Suprapubic skin (tissue), 4 donors: Measurements from ENCODE around the gene RACK1. TPM values are rescaled to one million over a fixed set of nuclear protein-coding genes. Genes with fewer than 3 reads are reported as not detected.

Experiments
- DNase-seq, 2 donors: peaks; one replicate each; pipeline ENCODE4 v3.0.0-alpha.2; 2019; ENCODE audit warnings: low spot score in 2 of 2
- H3K27ac ChIP-seq: fragments of 200-600 bp; sonication (generic); one replicate; pipeline ENCODE4 v1.5.1; 2019
- H3K27me3 ChIP-seq: fragments of 200-600 bp; sonication (generic); one replicate; pipeline ENCODE4 v1.5.1; 2019
- H3K36me3 ChIP-seq: fragments of 200-600 bp; sonication (generic); one replicate; pipeline ENCODE4 v1.5.1; 2019
- H3K4me1 ChIP-seq: fragments of 200-600 bp; sonication (generic); one replicate; pipeline ENCODE4 v1.5.1; 2019
- H3K4me3 ChIP-seq: fragments of 200-600 bp; sonication (generic); one replicate; pipeline ENCODE4 v1.5.1; 2019; ENCODE audit warnings: mild to moderate bottlenecking
- H3K9me3 ChIP-seq: fragments of 200-600 bp; sonication (generic); one replicate; pipeline ENCODE4 v1.5.1; 2019
- EP300 ChIP-seq: sonication (generic); formaldehyde crosslinking; IDR thresholded peaks from one replicate; pipeline ENCODE4 v1.6.1; 2017; ENCODE audit warnings: antibody characterized with exemption
- POLR2A ChIP-seq, 2 donors: fragments of 450-650 bp; IDR thresholded peaks; one replicate each; pipeline ENCODE4 v1.6.1; 2017; ENCODE audit warnings: antibody characterized with exemption in 2 of 2, mild to moderate bottlenecking in 2 of 2, moderate library complexity in 2 of 2
- POLR2AphosphoS5 ChIP-seq, 3 donors: sonication (generic); formaldehyde crosslinking; IDR thresholded peaks; one replicate each; pipeline ENCODE4 v1.6.1; 2017; ENCODE audit warnings: antibody characterized with exemption in 3 of 3
- WGBS: methylation state at CpG from one replicate; pipeline ENCODE4 v1.1.5; 2018; 5-methylcytosine and 5-hydroxymethylcytosine counted together
- total RNA-seq, 4 donors: library from RNA; depleted of rRNA; stranded (reverse); fragments of >200 nt; gene quantifications; one replicate each; pipeline ENCODE4 v1.1.0, GENCODE V29; 2016
- TF ChIP-seq, protein P1 (sequence below), 2 donors: fragments of 200-600 bp in 1 of 2; fragments of 450-650 bp in 1 of 2; sonication (generic) in 1 of 2; IDR thresholded peaks; one replicate each; pipeline ENCODE4 v1.5.1; 2016 to 2019; ENCODE audit warnings: antibody characterized with exemption in 2 of 2, mild to moderate bottlenecking in 1 of 2, moderate library complexity in 1 of 2

Gene RACK1
- total RNA-seq, 4 donors from 2014 or later: 2,440 to 4,496 (median 3,996) TPM

DNA sequence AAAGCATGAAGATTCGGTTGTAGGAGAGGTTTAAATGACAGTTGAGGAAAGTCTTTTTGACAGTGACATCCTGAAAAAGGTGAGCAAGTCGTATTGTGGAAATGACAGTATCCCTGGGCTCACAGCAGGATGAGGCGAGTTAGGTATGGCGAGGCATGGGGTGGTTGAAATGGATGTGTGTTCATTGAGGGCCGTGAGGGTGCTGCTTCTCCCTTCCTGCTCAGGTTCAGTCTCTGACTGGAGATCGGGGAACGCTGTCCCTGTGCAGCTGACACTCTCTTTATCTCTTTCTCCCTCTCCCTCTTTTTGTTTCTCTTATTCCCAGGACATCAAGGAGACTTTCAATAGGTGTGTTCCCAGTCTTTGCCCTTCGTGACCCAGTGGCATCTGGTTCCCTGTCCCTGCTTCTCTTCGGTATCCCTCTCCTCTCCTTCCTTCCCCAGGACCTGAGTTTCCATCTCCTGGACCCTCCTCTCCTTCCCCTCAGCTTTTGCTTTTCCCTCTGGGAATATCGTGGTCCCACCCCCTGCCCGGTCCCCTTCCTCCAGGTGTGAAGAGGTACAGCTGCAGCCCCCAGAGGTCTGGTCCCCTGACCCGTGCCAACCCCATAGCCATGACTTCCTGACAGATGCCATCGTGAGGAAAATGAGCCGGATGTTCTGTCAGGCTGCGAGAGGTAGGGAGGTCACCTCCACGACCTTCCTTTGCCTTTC, 10.5 kb downstream of the RACK1 start:
- Histone ChIP-seq H3K9me3 (no peaks in the 10 kb centered on the region), H3K4me1 (no peaks in the 10 kb centered on the region), H3K4me3 (no peak overlapping the region), H3K27ac (no peak overlapping the region), H3K27me3 (no peaks in the 10 kb centered on the region), H3K36me3 (peaks cover 82% of the 10 kb centered on the region)
- DNase-seq: no peak
- WGBS: 83% methylated on average over 15 of the region's 16 CpGs
- TF ChIP-seq POLR2AphosphoS5 (IDR thresholded peaks at IDR 0.05) (no peak), POLR2A (IDR thresholded peaks at IDR 0.05) (no peak), EP300 (no peak)
- TF ChIP-seq, protein P1, sequence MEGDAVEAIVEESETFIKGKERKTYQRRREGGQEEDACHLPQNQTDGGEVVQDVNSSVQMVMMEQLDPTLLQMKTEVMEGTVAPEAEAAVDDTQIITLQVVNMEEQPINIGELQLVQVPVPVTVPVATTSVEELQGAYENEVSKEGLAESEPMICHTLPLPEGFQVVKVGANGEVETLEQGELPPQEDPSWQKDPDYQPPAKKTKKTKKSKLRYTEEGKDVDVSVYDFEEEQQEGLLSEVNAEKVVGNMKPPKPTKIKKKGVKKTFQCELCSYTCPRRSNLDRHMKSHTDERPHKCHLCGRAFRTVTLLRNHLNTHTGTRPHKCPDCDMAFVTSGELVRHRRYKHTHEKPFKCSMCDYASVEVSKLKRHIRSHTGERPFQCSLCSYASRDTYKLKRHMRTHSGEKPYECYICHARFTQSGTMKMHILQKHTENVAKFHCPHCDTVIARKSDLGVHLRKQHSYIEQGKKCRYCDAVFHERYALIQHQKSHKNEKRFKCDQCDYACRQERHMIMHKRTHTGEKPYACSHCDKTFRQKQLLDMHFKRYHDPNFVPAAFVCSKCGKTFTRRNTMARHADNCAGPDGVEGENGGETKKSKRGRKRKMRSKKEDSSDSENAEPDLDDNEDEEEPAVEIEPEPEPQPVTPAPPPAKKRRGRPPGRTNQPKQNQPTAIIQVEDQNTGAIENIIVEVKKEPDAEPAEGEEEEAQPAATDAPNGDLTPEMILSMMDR (IDR thresholded peaks at IDR 0.05): no peak

DNA sequence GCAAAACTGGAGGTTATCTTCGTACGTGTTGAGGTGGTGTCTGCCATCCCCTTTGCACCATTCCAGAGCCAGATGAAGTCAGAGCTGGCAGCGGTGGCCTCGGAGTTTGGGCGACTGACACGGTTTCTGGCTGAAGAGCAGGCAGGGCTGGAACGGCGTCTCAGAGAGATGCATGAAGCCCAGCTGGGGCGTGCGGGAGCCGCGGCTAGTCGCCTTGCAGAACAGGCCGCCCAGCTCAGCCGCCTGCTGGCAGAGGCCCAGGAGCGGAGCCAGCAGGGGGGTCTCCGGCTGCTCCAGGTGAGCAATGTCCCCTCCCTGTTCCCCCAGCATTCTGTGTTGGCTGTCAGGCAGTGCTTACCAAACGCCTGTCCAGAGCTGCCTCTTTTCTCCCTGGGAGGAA, 11.1 kb downstream of the RACK1 start:
- Histone ChIP-seq H3K4me3 (no peak overlapping the region), H3K36me3 (peaks cover 76% of the 10 kb centered on the region), H3K4me1 (no peaks in the 10 kb centered on the region), H3K27me3 (no peaks in the 10 kb centered on the region), H3K27ac (no peak overlapping the region), H3K9me3 (no peaks in the 10 kb centered on the region)
- TF ChIP-seq POLR2A (IDR thresholded peaks at IDR 0.05) (no peak), EP300 (no peak), POLR2AphosphoS5 (IDR thresholded peaks at IDR 0.05) (no peak)
- TF ChIP-seq, protein P1 (IDR thresholded peaks at IDR 0.05): no peak
- WGBS: 64% methylated on average over 18 of the region's 18 CpGs
- DNase-seq: no peak

DNA sequence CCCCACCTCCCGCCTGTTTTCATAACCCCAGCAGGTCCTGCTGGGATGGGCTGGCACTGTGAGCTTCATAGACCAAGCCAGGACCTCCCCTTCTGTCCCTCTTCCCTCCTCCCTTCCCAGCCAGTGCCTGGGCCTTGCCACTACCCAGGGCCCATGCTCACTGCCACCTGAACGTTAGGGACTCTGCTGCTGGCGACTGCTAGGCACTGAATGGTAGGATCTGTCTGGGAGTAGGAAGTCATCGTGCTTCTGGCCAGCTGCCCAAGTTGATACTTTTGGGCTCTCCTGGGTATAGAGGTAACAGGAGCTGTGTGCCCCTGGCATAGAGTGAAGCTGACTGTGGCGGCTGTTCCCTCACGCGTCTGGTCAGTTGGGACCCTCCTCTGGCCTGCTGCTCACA, 12.3 kb downstream of the RACK1 start:
- Histone ChIP-seq H3K9me3 (no peaks in the 10 kb centered on the region), H3K4me3 (no peak overlapping the region), H3K27me3 (no peaks in the 10 kb centered on the region), H3K4me1 (no peaks in the 10 kb centered on the region), H3K36me3 (peaks cover 64% of the 10 kb centered on the region), H3K27ac (no peak overlapping the region)
- 88% methylated on average over 7 of the region's 7 CpGs for WGBS
- TF ChIP-seq POLR2AphosphoS5 (IDR thresholded peaks at IDR 0.05): no peak
- no peak for DNase-seq

DNA sequence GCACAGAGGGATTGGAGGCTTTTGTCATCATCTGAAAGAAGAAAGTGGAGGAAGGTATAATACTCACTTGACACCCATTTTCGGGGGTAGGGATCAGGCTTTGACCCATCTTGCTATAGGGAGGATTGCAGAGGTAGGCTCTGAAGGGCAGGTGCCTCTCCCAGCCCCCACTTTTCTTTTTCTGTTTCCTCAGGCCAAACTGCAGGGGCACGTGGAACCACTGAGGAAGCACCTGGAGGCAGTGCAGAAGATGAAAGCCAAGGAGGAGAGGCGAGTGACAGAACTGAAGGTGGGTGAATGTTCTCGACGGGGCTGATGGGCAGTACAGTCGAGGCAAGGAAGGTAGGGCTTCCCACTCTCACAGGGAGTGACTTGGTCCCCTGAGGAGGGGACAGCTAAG, 13.2 kb downstream of the RACK1 start:
- Histone ChIP-seq H3K27ac (no peak overlapping the region), H3K9me3 (no peaks in the 10 kb centered on the region), H3K4me1 (no peaks in the 10 kb centered on the region), H3K27me3 (no peaks in the 10 kb centered on the region), H3K4me3 (no peak overlapping the region), H3K36me3 (peaks cover 55% of the 10 kb centered on the region)
- TF ChIP-seq EP300 (no peak), POLR2A (IDR thresholded peaks at IDR 0.05) (no peak), POLR2AphosphoS5 (IDR thresholded peaks at IDR 0.05) (no peak)
- TF ChIP-seq, protein P1 (IDR thresholded peaks at IDR 0.05): no peak
- 85% methylated on average over 6 of the region's 6 CpGs for WGBS
- DNase-seq: no peak

DNA sequence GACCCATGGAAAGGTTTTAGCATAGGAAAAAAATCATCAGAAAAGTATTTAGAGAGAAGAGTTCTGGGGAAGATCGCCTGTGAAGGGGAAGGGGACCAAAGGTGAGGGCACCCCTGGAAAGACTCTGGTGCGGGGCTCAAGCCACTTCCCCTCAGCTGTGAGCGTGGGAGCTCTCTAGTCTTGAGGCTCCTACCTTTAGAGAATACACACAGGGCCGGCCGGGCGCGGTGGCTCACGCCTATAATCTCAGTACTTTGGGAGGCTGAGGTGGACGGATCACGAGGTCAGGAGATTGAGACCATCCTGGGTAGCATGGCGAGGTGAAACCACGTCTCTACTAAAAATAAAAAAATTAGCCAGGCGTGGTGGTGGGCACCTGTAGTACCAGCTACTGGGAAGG, 13.7 kb downstream of the RACK1 start:
- Histone ChIP-seq H3K27me3 (no peaks in the 10 kb centered on the region), H3K36me3 (peaks cover 50% of the 10 kb centered on the region), H3K4me3 (no peak overlapping the region), H3K9me3 (no peaks in the 10 kb centered on the region), H3K4me1 (peaks cover 3% of the 10 kb centered on the region), H3K27ac (no peak overlapping the region)
- no peak for TF ChIP-seq POLR2A (IDR thresholded peaks at IDR 0.05)
- TF ChIP-seq, protein P1 (IDR thresholded peaks at IDR 0.05): no peak
- no peak for TF ChIP-seq POLR2AphosphoS5 (IDR thresholded peaks at IDR 0.05)
- no peak for TF ChIP-seq EP300
- no peak for DNase-seq
- WGBS: 97% methylated on average over 13 of the region's 13 CpGs
